Measurements from ENCODE around the gene DCHS1. TPM values are rescaled to one million over a fixed set of nuclear protein-coding genes. Genes with fewer than 3 reads are reported as not detected.

The DCHS1 gene
- total RNA-seq, 1 experiment from 2014 or later, result 14.2 TPM

- DNase-seq (ENCODE audit: low spot score) (no peak), ATAC-seq (no peak)
- no peak for TF ChIP-seq GABPB1 (CRISPR knock-in tag; IDR thresholded peaks at IDR 0.05)
- no peak for TF ChIP-seq ELF4 (CRISPR knock-in tag; IDR thresholded peaks at IDR 0.05; ENCODE audit: low read depth)
- no peak for TF ChIP-seq MYBL2 (CRISPR knock-in tag; IDR thresholded peaks at IDR 0.05)
- no peak for TF ChIP-seq ZNF121 (CRISPR knock-in tag; IDR thresholded peaks at IDR 0.05)
- TF ChIP-seq OVOL2 (CRISPR knock-in tag; IDR thresholded peaks at IDR 0.05; ENCODE audit: borderline replicate concordance), result no peak
- TF ChIP-seq ZBTB43 (CRISPR knock-in tag; IDR thresholded peaks at IDR 0.05), result no peak
- TF ChIP-seq, protein P1, sequence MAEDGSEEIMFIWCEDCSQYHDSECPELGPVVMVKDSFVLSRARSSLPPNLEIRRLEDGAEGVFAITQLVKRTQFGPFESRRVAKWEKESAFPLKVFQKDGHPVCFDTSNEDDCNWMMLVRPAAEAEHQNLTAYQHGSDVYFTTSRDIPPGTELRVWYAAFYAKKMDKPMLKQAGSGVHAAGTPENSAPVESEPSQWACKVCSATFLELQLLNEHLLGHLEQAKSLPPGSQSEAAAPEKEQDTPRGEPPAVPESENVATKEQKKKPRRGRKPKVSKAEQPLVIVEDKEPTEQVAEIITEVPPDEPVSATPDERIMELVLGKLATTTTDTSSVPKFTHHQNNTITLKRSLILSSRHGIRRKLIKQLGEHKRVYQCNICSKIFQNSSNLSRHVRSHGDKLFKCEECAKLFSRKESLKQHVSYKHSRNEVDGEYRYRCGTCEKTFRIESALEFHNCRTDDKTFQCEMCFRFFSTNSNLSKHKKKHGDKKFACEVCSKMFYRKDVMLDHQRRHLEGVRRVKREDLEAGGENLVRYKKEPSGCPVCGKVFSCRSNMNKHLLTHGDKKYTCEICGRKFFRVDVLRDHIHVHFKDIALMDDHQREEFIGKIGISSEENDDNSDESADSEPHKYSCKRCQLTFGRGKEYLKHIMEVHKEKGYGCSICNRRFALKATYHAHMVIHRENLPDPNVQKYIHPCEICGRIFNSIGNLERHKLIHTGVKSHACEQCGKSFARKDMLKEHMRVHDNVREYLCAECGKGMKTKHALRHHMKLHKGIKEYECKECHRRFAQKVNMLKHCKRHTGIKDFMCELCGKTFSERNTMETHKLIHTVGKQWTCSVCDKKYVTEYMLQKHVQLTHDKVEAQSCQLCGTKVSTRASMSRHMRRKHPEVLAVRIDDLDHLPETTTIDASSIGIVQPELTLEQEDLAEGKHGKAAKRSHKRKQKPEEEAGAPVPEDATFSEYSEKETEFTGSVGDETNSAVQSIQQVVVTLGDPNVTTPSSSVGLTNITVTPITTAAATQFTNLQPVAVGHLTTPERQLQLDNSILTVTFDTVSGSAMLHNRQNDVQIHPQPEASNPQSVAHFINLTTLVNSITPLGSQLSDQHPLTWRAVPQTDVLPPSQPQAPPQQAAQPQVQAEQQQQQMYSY (CRISPR knock-in tag; IDR thresholded peaks at IDR 0.05), result no peak
- no peak for TF ChIP-seq SP1 (CRISPR knock-in tag; conservative IDR thresholded peaks at IDR 0.05)
- no peaks in the 10 kb centered on the region for H3K4me1 Mint-ChIP-seq
- ChIA-PET POLR2A (interaction anchor here (0.8 kb wide), 1 partner anchor 9 kb away, joined by 3 read pairs; the partner anchor contains the start of gene MRPL17), CTCF (interaction anchor here (1.9 kb wide), 1 partner anchor 143 kb away, joined by 6 read pairs; no protein-coding TSS in a partner anchor)
- H3K27me3 Mint-ChIP-seq (ENCODE audit: low read depth), result no peaks in the 10 kb centered on the region; the same call in 1 of the 2 replicates
- no peaks in the 10 kb centered on the region for H3K9me3 Mint-ChIP-seq
- no peaks in the 10 kb centered on the region for H3K36me3 Mint-ChIP-seq
- no peak overlapping the region for H3K27ac Mint-ChIP-seq
- H3K4me3 Mint-ChIP-seq, result no peak overlapping the region
Observed at GRCh38 chr11:6673523-6674218, 18.1 kb upstream of the DCHS1 start.

- ChIA-PET CTCF (interaction anchor here (0.9 to 2.0 kb wide), 5 partner anchors 11 to 293 kb away, joined by 3 to 9 read pairs (median 4); partner anchors contain the start of genes MRPL17 and TAF10), POLR2A (no interaction called here)
- TF ChIP-seq, protein P2, sequence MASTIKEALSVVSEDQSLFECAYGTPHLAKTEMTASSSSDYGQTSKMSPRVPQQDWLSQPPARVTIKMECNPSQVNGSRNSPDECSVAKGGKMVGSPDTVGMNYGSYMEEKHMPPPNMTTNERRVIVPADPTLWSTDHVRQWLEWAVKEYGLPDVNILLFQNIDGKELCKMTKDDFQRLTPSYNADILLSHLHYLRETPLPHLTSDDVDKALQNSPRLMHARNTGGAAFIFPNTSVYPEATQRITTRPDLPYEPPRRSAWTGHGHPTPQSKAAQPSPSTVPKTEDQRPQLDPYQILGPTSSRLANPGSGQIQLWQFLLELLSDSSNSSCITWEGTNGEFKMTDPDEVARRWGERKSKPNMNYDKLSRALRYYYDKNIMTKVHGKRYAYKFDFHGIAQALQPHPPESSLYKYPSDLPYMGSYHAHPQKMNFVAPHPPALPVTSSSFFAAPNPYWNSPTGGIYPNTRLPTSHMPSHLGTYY (CRISPR knock-in tag; IDR thresholded peaks at IDR 0.05), result no peak
- no peak for TF ChIP-seq TEAD1 (CRISPR knock-in tag; IDR thresholded peaks at IDR 0.05)
- TF ChIP-seq NFE2L1 (CRISPR knock-in tag; IDR thresholded peaks at IDR 0.05), result no peak
- no peak for TF ChIP-seq KAT7 (CRISPR knock-in tag; IDR thresholded peaks at IDR 0.05; ENCODE audit: borderline replicate concordance)
- no peak for TF ChIP-seq E2F4 (CRISPR knock-in tag; IDR thresholded peaks at IDR 0.05; ENCODE audit: borderline replicate concordance, low read depth)
- no peak for TF ChIP-seq ZNF138 (CRISPR knock-in tag; conservative IDR thresholded peaks at IDR 0.05)
- TF ChIP-seq PRRX2 (CRISPR knock-in tag; IDR thresholded peaks at IDR 0.05), result no peak
- no peak for TF ChIP-seq FOXP1 (CRISPR knock-in tag; IDR thresholded peaks at IDR 0.05; ENCODE audit: borderline replicate concordance)
- TF ChIP-seq, protein P3, sequence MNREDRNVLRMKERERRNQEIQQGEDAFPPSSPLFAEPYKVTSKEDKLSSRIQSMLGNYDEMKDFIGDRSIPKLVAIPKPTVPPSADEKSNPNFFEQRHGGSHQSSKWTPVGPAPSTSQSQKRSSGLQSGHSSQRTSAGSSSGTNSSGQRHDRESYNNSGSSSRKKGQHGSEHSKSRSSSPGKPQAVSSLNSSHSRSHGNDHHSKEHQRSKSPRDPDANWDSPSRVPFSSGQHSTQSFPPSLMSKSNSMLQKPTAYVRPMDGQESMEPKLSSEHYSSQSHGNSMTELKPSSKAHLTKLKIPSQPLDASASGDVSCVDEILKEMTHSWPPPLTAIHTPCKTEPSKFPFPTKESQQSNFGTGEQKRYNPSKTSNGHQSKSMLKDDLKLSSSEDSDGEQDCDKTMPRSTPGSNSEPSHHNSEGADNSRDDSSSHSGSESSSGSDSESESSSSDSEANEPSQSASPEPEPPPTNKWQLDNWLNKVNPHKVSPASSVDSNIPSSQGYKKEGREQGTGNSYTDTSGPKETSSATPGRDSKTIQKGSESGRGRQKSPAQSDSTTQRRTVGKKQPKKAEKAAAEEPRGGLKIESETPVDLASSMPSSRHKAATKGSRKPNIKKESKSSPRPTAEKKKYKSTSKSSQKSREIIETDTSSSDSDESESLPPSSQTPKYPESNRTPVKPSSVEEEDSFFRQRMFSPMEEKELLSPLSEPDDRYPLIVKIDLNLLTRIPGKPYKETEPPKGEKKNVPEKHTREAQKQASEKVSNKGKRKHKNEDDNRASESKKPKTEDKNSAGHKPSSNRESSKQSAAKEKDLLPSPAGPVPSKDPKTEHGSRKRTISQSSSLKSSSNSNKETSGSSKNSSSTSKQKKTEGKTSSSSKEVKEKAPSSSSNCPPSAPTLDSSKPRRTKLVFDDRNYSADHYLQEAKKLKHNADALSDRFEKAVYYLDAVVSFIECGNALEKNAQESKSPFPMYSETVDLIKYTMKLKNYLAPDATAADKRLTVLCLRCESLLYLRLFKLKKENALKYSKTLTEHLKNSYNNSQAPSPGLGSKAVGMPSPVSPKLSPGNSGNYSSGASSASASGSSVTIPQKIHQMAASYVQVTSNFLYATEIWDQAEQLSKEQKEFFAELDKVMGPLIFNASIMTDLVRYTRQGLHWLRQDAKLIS (CRISPR knock-in tag; IDR thresholded peaks at IDR 0.05; ENCODE audit: borderline replicate concordance), result no peak
- no peak for TF ChIP-seq ELF4 (CRISPR knock-in tag; IDR thresholded peaks at IDR 0.05; ENCODE audit: low read depth)
- Mint-ChIP-seq H3K4me3 (no peak overlapping the region), H3K27me3 (ENCODE audit: low read depth) (no peaks in the 10 kb centered on the region; the same call in 1 of the 2 replicates), H3K36me3 (no peaks in the 10 kb centered on the region), H3K9me3 (no peaks in the 10 kb centered on the region), H3K27ac (no peak overlapping the region), H3K4me1 (no peaks in the 10 kb centered on the region)
- DNase-seq (ENCODE audit: low spot score), result no peak
- ATAC-seq, result no peak
Observed at GRCh38 chr11:6671991-6672390, 16.4 kb upstream of the DCHS1 start.
